EH (cell line): ENCODE results near the gene FLYWCH1.
"Not testable (repeated sequence)": the region's sequence is repeated elsewhere in the genome, so short reads cannot be mapped to it uniquely, and the experiment has no call there.

ENCODE experiments used
- DNase-seq: peaks from one replicate; pipeline ENCODE4 v3.0.0-alpha.2; 2015; ENCODE audit warnings: low read depth

The FLYWCH1 gene

GRCh38 chr16:2925951-2926649 lies 14.4 kb downstream of the FLYWCH1 start:
- DNase-seq: no peak

DNA sequence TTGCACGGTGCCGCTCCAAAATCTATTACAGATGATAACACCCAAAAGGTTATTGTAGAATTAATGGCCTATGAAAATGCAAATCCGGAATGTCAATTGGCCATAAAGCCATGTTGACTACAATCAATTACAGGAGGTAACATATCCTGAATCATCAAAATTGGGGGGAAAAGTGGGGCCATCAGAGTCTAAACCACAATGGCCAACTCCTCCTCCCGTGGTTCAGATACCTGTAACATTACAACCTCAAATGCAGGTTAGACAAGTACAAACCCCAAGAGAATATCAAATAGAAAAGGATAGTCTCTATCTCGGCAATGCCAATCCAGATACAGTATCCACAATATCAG lies 14.9 kb downstream of the FLYWCH1 start:
- DNase-seq: no peak

DNA sequence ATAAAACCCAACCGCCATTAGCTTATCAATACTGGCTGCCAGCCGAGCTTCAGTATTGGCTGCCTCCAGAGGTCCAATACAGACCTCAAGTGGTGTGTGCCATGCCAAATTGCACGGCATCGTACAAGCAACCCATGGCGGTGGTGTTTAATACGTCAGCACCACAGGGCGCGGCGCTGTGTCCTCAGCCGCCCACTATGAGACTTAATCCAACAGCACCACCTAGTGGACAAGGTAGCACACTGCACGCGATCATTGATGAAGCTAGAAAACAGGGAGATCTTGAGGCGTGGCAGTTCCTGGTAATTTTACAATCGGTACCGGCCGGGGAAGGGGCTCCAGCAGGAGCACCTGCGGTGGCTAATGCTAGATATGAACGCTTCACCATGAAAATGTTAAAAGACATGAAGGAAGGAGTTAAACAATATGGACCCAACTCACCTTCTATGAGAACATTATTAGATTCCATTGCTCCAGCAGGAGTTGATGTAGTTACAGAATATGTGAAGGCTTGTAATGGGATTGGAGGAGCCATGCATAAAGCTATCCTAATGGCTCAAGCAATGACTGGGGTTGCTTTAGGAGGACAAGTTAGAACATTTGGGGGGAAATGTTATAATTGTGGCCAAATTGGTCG lies 15.4 kb downstream of the FLYWCH1 start:
- peak; percentile 83 for DNase-seq

- not testable (repeated sequence) for DNase-seq
Observed at GRCh38 chr16:2928151-2928550, 16.4 kb downstream of the FLYWCH1 start.

DNA sequence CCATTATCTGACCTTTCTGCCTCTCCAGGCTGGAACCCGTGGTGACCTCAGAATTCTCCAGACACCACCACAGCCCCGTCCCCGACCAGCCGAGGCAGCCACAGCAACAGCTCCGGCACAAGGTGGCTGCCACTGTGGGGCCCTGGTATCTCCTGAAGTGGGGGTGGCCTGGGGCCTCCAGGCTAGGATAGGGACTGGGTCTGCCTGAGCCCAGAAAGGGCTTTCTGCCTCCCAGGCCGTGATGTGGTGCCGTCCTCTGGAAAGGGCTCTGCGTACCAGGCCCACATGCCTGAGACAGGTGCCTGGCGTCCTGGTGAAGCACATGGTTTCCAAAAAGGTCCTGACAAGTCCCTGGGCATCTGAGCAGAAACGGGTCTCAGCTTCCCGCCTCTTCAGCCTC lies 17.1 kb downstream of the FLYWCH1 start:
- no peak for DNase-seq

- no peak for DNase-seq
Observed at GRCh38 chr16:2929693-2930092, 18.0 kb downstream of the FLYWCH1 start.

DNA sequence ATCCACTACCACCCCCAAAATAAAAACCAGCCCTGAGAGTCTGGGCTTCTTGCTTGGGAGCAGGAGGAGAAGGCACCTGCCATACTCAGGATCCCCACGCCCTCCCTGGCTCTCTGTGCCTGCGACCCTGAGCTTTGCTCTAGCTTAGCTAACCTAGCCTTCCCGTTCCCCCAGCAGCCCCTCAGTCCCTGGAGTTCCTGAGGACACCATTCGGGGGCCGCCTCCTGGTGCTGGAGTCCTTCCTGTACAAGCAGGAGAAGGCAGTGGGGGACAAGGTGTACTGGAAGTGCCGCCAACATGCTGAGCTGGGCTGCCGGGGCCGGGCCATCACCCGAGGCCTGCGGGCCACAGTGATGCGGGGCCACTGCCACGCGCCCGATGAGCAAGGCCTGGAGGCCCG lies 18.5 kb downstream of the FLYWCH1 start:
- no peak for DNase-seq

GRCh38 chr16:2931231-2931914 lies 19.6 kb downstream of the FLYWCH1 start:
- DNase-seq: not testable (repeated sequence)

- DNase-seq: no peak
Observed at GRCh38 chr16:2933136-2933535, 21.4 kb downstream of the FLYWCH1 start.

GRCh38 chr16:2933701-2934100 lies 22.0 kb downstream of the FLYWCH1 start:
- DNase-seq: no peak

- no peak for DNase-seq
Observed at GRCh38 chr16:2934450-2934849, 22.7 kb downstream of the FLYWCH1 start.

- DNase-seq: no peak
Observed at GRCh38 chr16:2936436-2937011, 24.8 kb downstream of the FLYWCH1 start.

DNA sequence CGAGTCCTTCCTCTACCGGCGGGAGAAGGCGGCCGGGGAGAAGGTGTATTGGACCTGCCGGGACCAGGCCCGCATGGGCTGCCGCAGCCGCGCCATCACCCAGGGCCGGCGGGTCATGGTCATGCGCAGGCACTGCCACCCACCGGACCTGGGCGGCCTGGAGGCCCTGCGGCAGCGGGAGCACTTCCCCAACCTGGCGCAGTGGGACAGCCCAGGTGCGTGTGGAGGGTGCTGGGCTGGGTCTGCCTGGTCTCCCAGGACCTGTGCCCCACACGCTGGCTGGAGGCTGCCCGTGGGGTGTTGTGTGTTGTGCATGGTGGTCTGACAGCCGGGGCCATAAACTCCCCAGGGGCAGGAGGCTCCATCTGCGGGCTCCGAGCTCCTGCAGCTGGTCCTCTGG lies 25.4 kb downstream of the FLYWCH1 start:
- DNase-seq: no peak

DNA sequence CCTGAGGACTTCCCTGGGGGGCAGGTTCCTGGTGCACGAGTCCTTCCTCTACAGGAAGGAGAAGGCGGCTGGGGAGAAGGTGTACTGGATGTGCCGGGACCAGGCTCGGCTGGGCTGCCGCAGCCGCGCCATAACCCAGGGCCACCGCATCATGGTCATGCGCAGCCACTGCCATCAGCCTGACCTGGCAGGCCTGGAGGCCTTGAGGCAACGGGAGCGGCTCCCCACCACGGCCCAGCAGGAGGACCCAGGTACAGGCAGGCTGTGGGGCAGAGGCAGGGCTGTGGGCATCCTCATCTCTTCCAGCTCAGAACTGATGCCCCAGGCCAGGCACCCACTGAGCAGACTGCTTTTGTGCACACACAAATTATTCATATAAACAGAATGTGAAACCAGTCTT lies 26.5 kb downstream of the FLYWCH1 start:
- DNase-seq: no peak

- no peak for DNase-seq
Observed at GRCh38 chr16:2939968-2940367, 28.2 kb downstream of the FLYWCH1 start.

GRCh38 chr16:2942045-2942444 lies 30.3 kb downstream of the FLYWCH1 start:
- DNase-seq: no peak

GRCh38 chr16:2943716-2944115 lies 32.0 kb downstream of the FLYWCH1 start:
- not testable (repeated sequence) for DNase-seq

DNA sequence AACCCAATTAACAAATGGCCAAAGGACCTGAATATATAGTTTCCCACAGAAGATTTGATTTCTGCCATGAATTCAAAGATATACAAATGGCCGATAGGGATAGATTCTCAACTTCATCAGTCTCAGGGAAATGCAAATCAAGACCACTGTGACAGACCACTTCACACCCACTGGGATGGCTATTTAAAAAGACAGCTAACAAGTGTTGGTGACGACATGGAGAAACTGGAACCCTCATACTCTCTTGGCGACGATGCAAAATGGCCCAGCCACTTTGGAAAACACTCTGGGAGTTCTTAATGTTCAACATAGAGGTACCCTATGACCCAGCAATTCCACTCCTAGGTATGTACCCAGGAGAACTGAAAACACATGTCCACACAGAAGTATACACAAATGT lies 34.9 kb downstream of the FLYWCH1 start:
- no peak for DNase-seq

- DNase-seq: no peak
Observed at GRCh38 chr16:2948807-2949704, 37.3 kb downstream of the FLYWCH1 start.

GRCh38 chr16:2949705-2950352 lies 38.1 kb downstream of the FLYWCH1 start:
- no peak for DNase-seq

DNA sequence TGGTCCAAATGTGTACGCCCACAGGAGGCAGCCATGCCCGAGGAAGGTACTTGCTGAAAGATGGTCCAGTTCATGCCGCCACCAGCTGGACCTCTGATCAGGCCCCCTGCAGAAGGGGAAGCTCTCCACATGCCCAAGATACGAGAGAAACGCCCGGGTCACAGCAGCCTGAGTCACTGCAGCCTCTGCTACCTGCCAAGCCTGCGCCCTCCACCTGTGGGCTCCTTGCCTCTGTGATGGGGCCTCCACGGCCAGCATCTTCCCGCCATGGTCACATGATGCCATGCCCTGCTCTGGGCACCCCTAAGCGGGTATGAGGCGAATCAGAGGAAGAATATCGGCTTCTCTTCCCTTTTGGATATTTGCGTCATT lies 38.6 kb downstream of the FLYWCH1 start:
- no peak for DNase-seq

GRCh38 chr16:2950773-2951172 lies 39.0 kb downstream of the FLYWCH1 start:
- DNase-seq: no peak
